ENCODE measurements around the gene NPBWR2. TPM values are rescaled to one million over a fixed set of nuclear protein-coding genes. Genes with fewer than 3 reads are reported as not detected.
A peak's percentile ranks its signal among the peaks of the same experiment; 100 is the strongest.

The NPBWR2 gene
- total RNA-seq, 6 experiments from 2014 or later, result not detected

DNA sequence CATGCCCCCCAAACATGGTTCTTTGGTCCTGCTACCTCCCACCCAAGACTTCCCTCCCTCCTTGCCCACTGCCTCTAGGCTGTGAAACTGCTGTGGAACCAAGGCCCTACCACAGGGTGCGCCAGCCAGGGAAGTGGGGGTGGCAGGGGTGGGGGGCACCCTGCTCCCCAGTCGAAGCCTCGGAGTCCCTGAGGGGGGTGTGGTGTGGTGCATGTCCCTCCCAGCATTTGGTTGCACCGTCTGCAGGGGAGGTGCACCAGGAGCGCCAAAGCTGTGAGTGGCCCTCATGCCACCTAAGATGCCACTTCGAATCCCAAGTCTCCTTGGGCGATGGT, 29.9 kb downstream of the NPBWR2 start:
- intact Hi-C loops (cut with DNase I), result no loop called here
- no peak for ATAC-seq
- no peaks in the 10 kb centered on the region for H3K27me3 ChIP-seq
- TF ChIP-seq POLR2A (IDR thresholded peaks at IDR 0.05) (no peak), CTCF (IDR thresholded peaks at IDR 0.05) (no peak)
- peaks cover 0 to 5% (median 0%) of the 10 kb centered on the region in 4 donors for H3K36me3 ChIP-seq
- WGBS (ENCODE audit: insufficient coverage, low coverage, low lambda C conversion rate, missing lambda C conversion rate), result no CpG with 5 or more reads among the region's 7 CpGs
- peak overlapping the region; percentile 22 to 63 (median 58) for H3K4me3 ChIP-seq
- no peaks in the 10 kb centered on the region for H3K9me3 ChIP-seq
- DNase-seq, result no peak
- no peak overlapping the region for H3K27ac ChIP-seq
- H3K4me1 ChIP-seq, result peaks cover 0 to 6% (median 0%) of the 10 kb centered on the region in 4 donors

DNA sequence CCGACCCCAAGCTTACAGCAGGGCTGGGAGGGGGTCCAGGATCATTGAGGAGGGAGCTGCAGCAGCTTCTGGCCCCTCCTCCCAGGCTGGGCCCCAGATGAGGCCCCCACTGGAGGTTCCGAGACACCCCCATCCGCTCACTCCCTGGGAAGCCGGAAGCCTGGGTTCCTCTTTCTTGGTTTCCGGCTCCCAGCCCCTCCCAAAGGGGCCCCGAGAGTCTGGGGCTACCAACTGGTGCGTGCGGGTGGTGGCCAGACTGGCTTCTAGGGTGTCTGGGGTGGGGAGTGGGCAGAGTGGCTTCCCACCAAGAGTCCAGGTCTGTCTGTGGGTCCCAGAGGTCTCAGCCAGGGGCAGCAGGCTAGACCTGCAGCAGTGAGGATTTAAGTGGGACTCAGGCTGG, 30.3 kb downstream of the NPBWR2 start:
- peak overlapping the region in 1 of 3 donors; percentile 37 for H3K27ac ChIP-seq
- DNase-seq, result peak in 1 of 3 donors; percentile 51
- H3K27me3 ChIP-seq, result no peaks in the 10 kb centered on the region
- H3K9me3 ChIP-seq, result no peaks in the 10 kb centered on the region
- peaks cover 0 to 6% (median 0%) of the 10 kb centered on the region in 4 donors for H3K4me1 ChIP-seq
- ATAC-seq, result peak in 2 of 4 donors; percentile 2 to 16
- TF ChIP-seq CTCF (IDR thresholded peaks at IDR 0.05) (no peak), POLR2A (IDR thresholded peaks at IDR 0.05) (no peak)
- H3K36me3 ChIP-seq, result peaks cover 0 to 8% (median 0%) of the 10 kb centered on the region in 4 donors
- intact Hi-C loops (cut with DNase I), result no loop called here
- no CpG with 5 or more reads among the region's 8 CpGs for WGBS (ENCODE audit: insufficient coverage, low coverage, low lambda C conversion rate, missing lambda C conversion rate)
- peak overlapping the region; percentile 22 to 63 (median 58) for H3K4me3 ChIP-seq

- Histone ChIP-seq H3K27me3 (no peaks in the 10 kb centered on the region), H3K36me3 (peaks cover 0 to 10% (median 0%) of the 10 kb centered on the region in 4 donors), H3K9me3 (no peaks in the 10 kb centered on the region), H3K4me3 (peak overlapping the region in 2 of 3 donors; percentile 58 to 63), H3K27ac (peak overlapping the region in 1 of 3 donors; percentile 37), H3K4me1 (peaks cover 0 to 6% (median 0%) of the 10 kb centered on the region in 4 donors)
- intact Hi-C loops (cut with DNase I), result no loop called here
- TF ChIP-seq POLR2A (IDR thresholded peaks at IDR 0.05) (no peak), CTCF (IDR thresholded peaks at IDR 0.05) (no peak)
- DNase-seq (no peak), ATAC-seq (no peak)
- 72% methylated on average over 3 of the region's 22 CpGs for WGBS (ENCODE audit: insufficient coverage, low coverage, low lambda C conversion rate, missing lambda C conversion rate)
Measured at GRCh38 chr20:64076061-64076997, 31.0 kb downstream of the NPBWR2 start.

- Histone ChIP-seq H3K27me3 (no peaks in the 10 kb centered on the region), H3K4me1 (peaks cover 0 to 6% (median 0%) of the 10 kb centered on the region in 4 donors), H3K4me3 (no peak overlapping the region), H3K9me3 (no peaks in the 10 kb centered on the region), H3K27ac (no peak overlapping the region), H3K36me3 (peaks cover 0 to 13% (median 0%) of the 10 kb centered on the region in 4 donors)
- TF ChIP-seq CTCF (IDR thresholded peaks at IDR 0.05) (no peak), POLR2A (IDR thresholded peaks at IDR 0.05) (no peak)
- DNase-seq (no peak), ATAC-seq (no peak)
- 96% methylated on average over 7 of the region's 12 CpGs for WGBS (ENCODE audit: insufficient coverage, low coverage, low lambda C conversion rate, missing lambda C conversion rate)
- intact Hi-C loops (cut with DNase I), result no loop called here
Measured at GRCh38 chr20:64075556-64075955, 31.8 kb downstream of the NPBWR2 start.

All from right lobe of liver (tissue), 6 donors.